AG09309 (cell line): ENCODE results near the gene TOLLIP.

Experiments
- DNase-seq: peaks from one replicate; pipeline ENCODE4 v3.0.0-alpha.2; 2010; ENCODE audit warnings: low read depth
- H3K4me3 ChIP-seq: 2 replicates; pipeline ENCODE4 v1.5.1; 2011; ENCODE audit warnings: mild to moderate bottlenecking, low read depth, low read length, moderate library complexity; ENCODE audit not compliant: control insufficient read depth
- CTCF ChIP-seq: IDR thresholded peaks from 2 replicates; pipeline ENCODE4 v1.5.1; 2011; ENCODE audit warnings: mild to moderate bottlenecking, low read depth, low read length, inconsistent platforms; ENCODE audit not compliant: insufficient read depth, control insufficient read depth; ENCODE audit errors: missing control alignments

The TOLLIP gene

GRCh38 chr11:1233351-1234053 lies 75.9 kb downstream of the TOLLIP start:
- DNase-seq, result no peak

GRCh38 chr11:1232883-1233321 lies 76.5 kb downstream of the TOLLIP start:
- DNase-seq, result no peak
- TF ChIP-seq CTCF, result no peak
- no peak overlapping the region for H3K4me3 ChIP-seq

More at GRCh38 chr11:1233351-1234053, 75.9 kb downstream of the TOLLIP start:
- H3K4me3 ChIP-seq, result no peak overlapping the region
- TF ChIP-seq CTCF, result no peak

DNA sequence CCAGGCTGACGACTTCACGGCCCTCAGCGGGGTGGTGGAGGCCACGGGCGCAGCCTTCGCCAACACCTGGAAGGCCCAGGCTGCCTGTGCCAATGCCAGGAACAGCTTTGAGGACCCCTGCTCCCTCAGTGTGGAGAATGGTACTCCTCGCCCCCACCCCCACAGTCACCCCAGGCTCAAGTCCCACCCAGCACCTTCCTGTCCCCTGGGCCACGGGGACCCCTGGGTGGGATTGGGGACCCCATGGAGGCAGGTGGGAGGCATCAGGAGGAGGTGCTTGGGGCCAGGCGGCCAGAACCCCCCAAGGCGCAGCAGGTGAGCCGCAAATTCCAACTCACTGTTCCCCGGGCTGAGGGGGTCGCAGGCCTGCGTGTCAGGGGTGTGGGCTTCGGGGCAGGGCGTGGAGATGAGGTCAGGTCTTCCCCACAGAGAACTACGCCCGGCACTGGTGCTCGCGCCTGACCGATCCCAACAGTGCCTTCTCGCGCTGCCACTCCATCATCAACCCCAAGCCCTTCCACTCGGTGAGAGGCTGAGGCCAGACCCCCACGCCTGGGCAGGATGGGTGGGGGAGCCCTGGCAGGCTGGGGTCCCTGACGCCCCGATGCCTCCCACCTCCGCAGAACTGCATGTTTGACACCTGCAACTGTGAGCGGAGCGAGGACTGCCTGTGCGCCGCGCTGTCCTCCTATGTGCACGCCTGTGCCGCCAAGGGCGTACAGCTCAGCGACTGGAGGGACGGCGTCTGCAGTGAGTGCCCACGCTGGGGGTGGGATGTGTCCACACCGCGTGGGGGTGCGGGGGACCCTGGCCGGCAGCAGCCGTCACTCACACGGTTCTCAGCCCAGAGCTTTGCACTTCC lies 77.2 kb downstream of the TOLLIP start:
- TF ChIP-seq CTCF, result no peak
- no peak overlapping the region for H3K4me3 ChIP-seq
- no peak for DNase-seq

DNA sequence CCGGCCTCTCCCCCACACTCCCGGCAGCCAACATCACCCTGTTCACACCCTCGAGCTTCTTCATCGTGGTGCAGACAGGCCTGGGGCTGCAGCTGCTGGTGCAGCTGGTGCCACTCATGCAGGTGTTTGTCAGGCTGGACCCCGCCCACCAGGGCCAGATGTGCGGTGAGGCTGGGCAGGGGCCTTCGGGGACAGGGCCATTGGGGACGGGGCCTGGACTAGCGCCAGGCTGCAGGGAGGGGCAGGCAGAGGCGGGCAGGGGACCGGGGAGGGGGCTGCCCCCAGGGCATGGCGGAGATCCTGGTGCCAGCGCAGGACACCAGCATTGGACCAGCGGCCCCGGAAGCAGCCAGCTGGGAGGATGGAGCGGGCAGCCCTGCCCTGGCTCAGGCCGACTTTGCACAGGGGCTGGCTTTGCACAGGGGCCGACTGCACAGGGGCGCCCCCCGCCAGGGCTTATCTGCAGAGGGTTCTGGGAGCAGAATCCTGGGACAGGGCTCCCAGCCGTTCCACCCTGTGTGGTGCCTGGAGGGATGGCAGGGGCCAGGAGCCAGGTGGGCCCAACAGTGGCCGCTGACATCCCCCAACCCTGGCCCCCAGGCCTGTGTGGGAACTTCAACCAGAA lies 77.9 kb downstream of the TOLLIP start:
- H3K4me3 ChIP-seq, result no peak overlapping the region
- no peak for TF ChIP-seq CTCF
- DNase-seq, result no peak

DNA sequence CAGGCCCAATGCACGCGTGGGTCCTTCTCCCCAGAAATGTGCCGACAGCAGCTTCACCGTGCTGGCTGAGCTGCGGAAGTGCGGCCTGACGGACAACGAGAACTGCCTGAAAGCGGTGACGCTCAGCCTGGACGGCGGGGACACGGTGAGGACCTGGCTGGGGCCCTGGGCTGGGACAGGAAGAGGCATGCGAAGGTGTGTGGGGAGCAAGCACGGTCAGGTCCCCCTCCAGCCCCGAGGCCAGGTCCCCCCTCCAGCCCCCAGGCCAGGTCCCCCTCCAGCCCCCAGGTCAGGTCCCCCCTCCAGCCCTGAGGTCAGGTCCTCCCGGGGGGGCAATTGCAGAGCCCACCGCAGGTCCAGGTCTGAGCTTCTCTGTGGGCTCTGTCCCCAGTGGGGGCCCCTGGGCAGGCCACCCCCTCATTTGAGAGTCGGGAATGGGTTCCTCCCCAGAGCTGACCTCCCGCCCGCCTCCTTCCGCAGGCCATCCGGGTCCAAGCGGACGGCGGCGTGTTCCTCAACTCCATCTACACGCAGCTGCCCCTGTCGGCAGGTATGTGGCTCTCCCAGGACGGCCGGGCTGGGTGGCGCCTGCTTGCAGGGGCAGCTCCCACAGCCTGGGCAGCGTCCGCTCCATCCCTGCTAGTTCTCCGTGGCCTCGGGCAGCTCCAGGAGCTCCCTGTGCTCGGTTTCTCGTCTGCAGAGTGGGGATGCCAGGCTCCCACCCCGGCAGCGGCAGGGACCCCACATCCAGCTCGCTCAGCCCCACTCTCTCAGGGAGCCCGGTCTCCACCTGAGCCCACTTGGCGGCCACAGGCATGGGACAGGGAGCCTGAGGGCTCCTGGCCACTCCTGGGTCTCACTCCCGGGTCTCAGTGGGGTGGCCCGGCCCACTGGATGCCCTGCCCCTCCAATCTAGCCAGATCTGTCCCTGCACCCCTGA lies 78.7 kb downstream of the TOLLIP start:
- no peak for DNase-seq
- no peak for TF ChIP-seq CTCF
- no peak overlapping the region for H3K4me3 ChIP-seq

DNA sequence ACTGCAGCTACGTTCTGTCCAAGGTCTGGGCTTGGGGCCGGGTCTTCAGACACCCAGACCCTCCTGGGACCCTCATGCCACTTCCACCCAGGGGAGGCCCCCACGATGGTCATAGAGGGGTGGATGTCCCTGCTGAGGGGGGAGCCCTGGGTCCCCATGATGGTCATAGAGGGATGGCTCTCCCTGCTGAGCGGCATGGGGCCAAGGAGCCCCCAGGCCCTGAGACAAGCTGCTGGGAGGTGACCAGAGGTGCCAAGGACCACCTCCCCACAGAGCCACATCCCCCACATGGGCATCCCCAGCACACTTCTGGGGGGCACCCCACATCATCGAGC lies 79.3 kb downstream of the TOLLIP start:
- TF ChIP-seq CTCF, result no peak
- no peak overlapping the region for H3K4me3 ChIP-seq
- DNase-seq, result no peak
